Mammary epithelial cell (primary cell): Measurements from ENCODE around the gene PTRH1.

Experiments used
- CTCF ChIP-seq, 2 donors: IDR thresholded peaks in 1 of 2; conservative IDR thresholded peaks in 1 of 2; 2 replicates each; pipeline ENCODE4 v1.5.1; 2011 to 2012; ENCODE audit warnings: inconsistent platforms in 2 of 2, low read length in 2 of 2, mild to moderate bottlenecking in 2 of 2, control low read depth in 1 of 2, low read depth in 1 of 2; ENCODE audit not compliant: insufficient read depth in 1 of 2; ENCODE audit errors: extremely low read depth in 1 of 2
- EZH2 ChIP-seq: IDR thresholded peaks from 2 replicates; pipeline ENCODE4 v1.6.1; 2012; ENCODE audit warnings: low read length, inconsistent platforms, borderline replicate concordance

GRCh38 chr9:127703289-127703946 is 12.0 kb downstream of the PTRH1 start:
- TF ChIP-seq CTCF (conservative IDR thresholded peaks at IDR 0.05 in 1 of 2, IDR thresholded peaks at IDR 0.05 in 1 of 2; ENCODE audit: extremely low read depth in 1 of 2, insufficient read depth in 1 of 2, low read depth in 1 of 2, low read length in 2 of 2) (no peak), EZH2 (no peak)
